ENCODE data around the gene ZNF362. TPM values are rescaled to one million over a fixed set of nuclear protein-coding genes. Genes with fewer than 3 reads are reported as not detected.
"Not testable (repeated sequence)": the region's sequence is repeated elsewhere in the genome, so short reads cannot be mapped to it uniquely, and the experiment has no call there.

ZNF362 gene
- total RNA-seq, 1 experiment from 2014 or later, result 26.9 TPM

DNA sequence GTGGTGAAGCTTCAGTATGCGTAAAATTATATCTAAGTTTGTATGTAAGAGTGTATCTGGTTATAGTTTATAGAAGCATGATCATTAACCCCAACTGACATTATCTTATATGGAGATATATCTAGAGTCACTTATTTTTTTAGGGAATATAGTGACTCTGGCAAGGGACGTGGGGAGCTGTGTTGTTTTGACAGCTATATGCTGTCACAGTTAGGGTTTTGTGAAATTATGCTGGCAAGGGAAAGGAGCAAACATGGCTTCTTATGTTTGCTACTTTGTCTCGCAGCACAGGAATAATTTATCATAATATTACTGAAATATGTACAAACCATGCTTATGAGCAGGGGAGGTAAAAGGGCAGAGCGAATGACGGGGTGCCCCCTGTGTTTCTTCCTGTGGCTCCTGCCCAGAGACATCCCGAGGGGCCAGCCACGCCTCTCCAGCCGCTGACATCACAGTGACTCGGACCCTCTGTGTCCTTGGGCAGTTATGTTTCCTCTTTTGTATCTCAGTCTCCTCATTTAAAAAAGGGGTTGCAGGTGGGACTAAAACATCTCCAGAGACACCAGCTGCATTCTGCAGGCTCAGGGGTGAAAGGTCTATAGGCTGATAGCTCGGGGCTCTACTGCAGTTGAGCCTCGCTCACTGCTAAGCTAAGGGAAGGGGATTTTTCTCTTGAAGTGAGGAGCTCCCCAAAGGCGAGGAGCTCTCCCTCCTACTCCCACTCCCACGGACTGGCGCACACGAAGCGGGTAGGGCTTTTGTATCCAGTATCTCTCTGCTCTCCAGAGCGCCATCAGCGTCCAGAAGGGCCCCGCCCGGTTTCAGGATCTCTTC is 49.7 kb downstream of the ZNF362 start:
- no peaks in the 10 kb centered on the region for H3K9me3 Mint-ChIP-seq (ENCODE audit: unreplicated experiment)
- ChIA-PET POLR2A (no interaction called here), CTCF (no interaction called here)
- BruUV-seq (replicated peaks), result no TSS peak
- H3K4me1 Mint-ChIP-seq (ENCODE audit: low read depth, unreplicated experiment), result no peaks in the 10 kb centered on the region
- H3K27ac Mint-ChIP-seq (ENCODE audit: unreplicated experiment), result no peak overlapping the region
- peaks cover 6% of the 10 kb centered on the region for H3K36me3 Mint-ChIP-seq (ENCODE audit: insufficient read depth, unreplicated experiment)
- H3K36me3 ChIP-seq (ENCODE audit: control insufficient read depth, insufficient read depth, low read length), result no peaks in the 10 kb centered on the region
- no peaks in the 10 kb centered on the region for H3K27me3 Mint-ChIP-seq (ENCODE audit: insufficient read depth, unreplicated experiment)
- no peak overlapping the region for H3K4me3 Mint-ChIP-seq (ENCODE audit: unreplicated experiment)
- TF ChIP-seq, protein P1, sequence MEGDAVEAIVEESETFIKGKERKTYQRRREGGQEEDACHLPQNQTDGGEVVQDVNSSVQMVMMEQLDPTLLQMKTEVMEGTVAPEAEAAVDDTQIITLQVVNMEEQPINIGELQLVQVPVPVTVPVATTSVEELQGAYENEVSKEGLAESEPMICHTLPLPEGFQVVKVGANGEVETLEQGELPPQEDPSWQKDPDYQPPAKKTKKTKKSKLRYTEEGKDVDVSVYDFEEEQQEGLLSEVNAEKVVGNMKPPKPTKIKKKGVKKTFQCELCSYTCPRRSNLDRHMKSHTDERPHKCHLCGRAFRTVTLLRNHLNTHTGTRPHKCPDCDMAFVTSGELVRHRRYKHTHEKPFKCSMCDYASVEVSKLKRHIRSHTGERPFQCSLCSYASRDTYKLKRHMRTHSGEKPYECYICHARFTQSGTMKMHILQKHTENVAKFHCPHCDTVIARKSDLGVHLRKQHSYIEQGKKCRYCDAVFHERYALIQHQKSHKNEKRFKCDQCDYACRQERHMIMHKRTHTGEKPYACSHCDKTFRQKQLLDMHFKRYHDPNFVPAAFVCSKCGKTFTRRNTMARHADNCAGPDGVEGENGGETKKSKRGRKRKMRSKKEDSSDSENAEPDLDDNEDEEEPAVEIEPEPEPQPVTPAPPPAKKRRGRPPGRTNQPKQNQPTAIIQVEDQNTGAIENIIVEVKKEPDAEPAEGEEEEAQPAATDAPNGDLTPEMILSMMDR (IDR thresholded peaks at IDR 0.05; ENCODE audit: insufficient read depth in 1 of 2, low read depth in 1 of 2, low read length in 1 of 2, severe bottlenecking in 1 of 2, unreplicated experiment in 1 of 2), result no peak
- intact Hi-C loops (cut with micrococcal nuclease; ENCODE audit: unreplicated experiment), result no loop called here
- no peaks in the 10 kb centered on the region for H3K9me3 ChIP-seq
- H3K4me3 ChIP-seq (ENCODE audit: low read depth, low read length), result no peak overlapping the region
- H3K4me1 ChIP-seq, result no peaks in the 10 kb centered on the region
- H3K27me3 ChIP-seq (replicated peaks; ENCODE audit: control insufficient read depth, insufficient read depth, low read length), result no peaks in the 10 kb centered on the region
- no peak for DNase-seq

DNA sequence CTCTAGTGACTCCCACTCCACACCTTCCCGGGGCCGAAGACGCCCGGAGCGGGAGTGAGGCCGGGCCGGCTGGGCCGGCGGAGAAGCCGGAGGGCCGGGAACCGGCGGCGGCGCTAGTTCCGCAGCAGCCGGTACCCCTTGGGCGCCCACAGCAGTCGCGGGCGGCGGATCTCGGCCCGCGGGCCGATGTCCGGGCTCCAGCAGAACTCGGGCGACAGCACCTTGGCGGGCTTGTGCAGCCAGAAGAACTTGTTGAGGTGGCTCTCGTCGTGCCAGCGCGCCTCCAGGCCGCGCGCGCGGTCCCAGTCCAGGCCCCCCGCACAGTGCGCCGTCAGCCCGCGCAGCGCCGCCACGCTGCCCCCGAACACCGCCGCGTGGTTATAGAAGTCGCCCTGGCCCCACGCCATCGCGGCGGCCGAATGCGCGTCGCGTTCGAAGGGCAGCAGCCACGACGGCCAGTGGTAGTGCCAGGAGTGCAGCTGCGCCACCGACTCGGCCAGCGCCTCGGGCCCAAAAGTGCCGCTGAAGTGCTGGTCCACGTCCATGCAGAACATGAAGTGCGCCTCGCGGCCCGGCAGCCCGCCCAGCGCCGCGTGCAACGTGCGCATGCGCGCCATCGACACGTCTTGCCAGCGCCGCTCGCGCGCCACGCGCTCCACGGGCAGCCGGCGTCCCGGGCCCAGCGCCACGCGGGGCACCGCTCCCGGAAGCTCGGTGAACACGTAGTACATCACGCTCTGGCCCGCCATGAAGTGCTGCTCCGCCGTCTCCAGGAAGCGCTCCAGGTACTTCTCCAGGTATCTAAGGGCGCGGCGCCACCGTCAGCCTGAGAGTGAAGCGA is 50.6 kb downstream of the ZNF362 start:
- H3K36me3 ChIP-seq (ENCODE audit: control insufficient read depth, insufficient read depth, low read length), result no peaks in the 10 kb centered on the region
- Mint-ChIP-seq H3K36me3 (ENCODE audit: insufficient read depth, unreplicated experiment) (peaks cover 6% of the 10 kb centered on the region), H3K4me1 (ENCODE audit: low read depth, unreplicated experiment) (no peaks in the 10 kb centered on the region), H3K9me3 (ENCODE audit: unreplicated experiment) (no peaks in the 10 kb centered on the region), H3K27me3 (ENCODE audit: insufficient read depth, unreplicated experiment) (no peaks in the 10 kb centered on the region), H3K4me3 (ENCODE audit: unreplicated experiment) (no peak overlapping the region), H3K27ac (ENCODE audit: unreplicated experiment) (no peak overlapping the region)
- POLR2A ChIA-PET, result no interaction called here
- H3K4me3 ChIP-seq (ENCODE audit: low read depth, low read length), result no peak overlapping the region
- intact Hi-C loops (cut with micrococcal nuclease; ENCODE audit: unreplicated experiment), result no loop called here
- H3K4me1 ChIP-seq, result no peaks in the 10 kb centered on the region
- H3K27me3 ChIP-seq (replicated peaks; ENCODE audit: control insufficient read depth, insufficient read depth, low read length), result no peaks in the 10 kb centered on the region
- no TSS peak for BruUV-seq (replicated peaks)
- no peak for DNase-seq
- CTCF ChIA-PET, result no interaction called here
- H3K9me3 ChIP-seq, result no peaks in the 10 kb centered on the region
- TF ChIP-seq, protein P1 (IDR thresholded peaks at IDR 0.05; ENCODE audit: insufficient read depth in 1 of 2, low read depth in 1 of 2, low read length in 1 of 2, severe bottlenecking in 1 of 2, unreplicated experiment in 1 of 2), result no peak

DNA sequence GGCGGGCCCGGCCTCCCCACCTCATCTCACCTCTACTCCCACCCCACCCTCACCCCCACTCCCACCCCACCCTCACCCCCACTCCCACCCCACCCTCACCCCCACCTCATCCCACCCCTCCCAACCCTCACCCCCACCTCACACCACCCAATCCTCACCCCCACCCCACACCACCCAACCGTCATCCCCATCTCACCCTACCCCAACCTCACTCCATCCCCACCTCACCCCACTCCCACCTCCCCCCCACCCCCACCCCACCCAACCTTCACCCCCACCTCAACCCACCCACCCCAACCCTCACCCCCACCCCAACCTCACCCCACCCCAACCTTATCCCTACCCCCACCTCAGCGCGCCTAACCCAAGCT is 51.2 kb downstream of the ZNF362 start:
- no TSS peak for BruUV-seq (replicated peaks)
- Histone ChIP-seq H3K36me3 (ENCODE audit: control insufficient read depth, insufficient read depth, low read length) (no peaks in the 10 kb centered on the region), H3K9me3 (no peaks in the 10 kb centered on the region), H3K4me3 (ENCODE audit: low read depth, low read length) (no peak overlapping the region), H3K27me3 (replicated peaks; ENCODE audit: control insufficient read depth, insufficient read depth, low read length) (no peaks in the 10 kb centered on the region), H3K4me1 (no peaks in the 10 kb centered on the region)
- no peak for DNase-seq
- Mint-ChIP-seq H3K27me3 (ENCODE audit: insufficient read depth, unreplicated experiment) (no peaks in the 10 kb centered on the region), H3K4me3 (ENCODE audit: unreplicated experiment) (no peak overlapping the region), H3K36me3 (ENCODE audit: insufficient read depth, unreplicated experiment) (peaks cover 2% of the 10 kb centered on the region), H3K9me3 (ENCODE audit: unreplicated experiment) (no peaks in the 10 kb centered on the region), H3K4me1 (ENCODE audit: low read depth, unreplicated experiment) (no peaks in the 10 kb centered on the region), H3K27ac (ENCODE audit: unreplicated experiment) (no peak overlapping the region)
- ChIA-PET POLR2A (no interaction called here), CTCF (no interaction called here)
- TF ChIP-seq, protein P1 (IDR thresholded peaks at IDR 0.05; ENCODE audit: insufficient read depth in 1 of 2, low read depth in 1 of 2, low read length in 1 of 2, severe bottlenecking in 1 of 2, unreplicated experiment in 1 of 2), result no peak
- intact Hi-C loops (cut with micrococcal nuclease; ENCODE audit: unreplicated experiment), result no loop called here

DNA sequence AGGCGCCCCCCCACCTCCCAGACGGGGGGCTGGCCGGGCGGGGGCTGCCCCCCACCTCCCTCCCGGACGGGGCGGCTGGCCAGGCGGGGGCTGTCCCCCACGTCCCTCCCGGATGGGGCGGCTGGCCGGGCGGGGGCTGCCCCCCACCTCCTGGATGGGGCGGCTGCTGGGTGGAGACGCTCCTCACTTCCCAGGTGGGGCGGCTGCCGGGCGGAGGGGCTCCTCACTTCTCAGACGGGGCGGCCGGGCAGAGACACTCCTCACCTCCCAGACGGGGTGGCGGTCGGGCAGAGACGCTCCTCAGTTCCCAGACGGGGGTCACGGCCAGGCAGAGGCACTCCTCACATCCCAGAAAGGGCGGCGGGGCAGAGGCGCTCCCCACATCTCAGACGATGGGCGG is 53.1 kb downstream of the ZNF362 start:
- H3K36me3 Mint-ChIP-seq (ENCODE audit: insufficient read depth, unreplicated experiment); H3K4me3 ChIP-seq (ENCODE audit: low read depth, low read length); H3K9me3 Mint-ChIP-seq (ENCODE audit: unreplicated experiment); H3K4me1 ChIP-seq; BruUV-seq (replicated peaks); H3K27ac Mint-ChIP-seq (ENCODE audit: unreplicated experiment); H3K4me3 Mint-ChIP-seq (ENCODE audit: unreplicated experiment); H3K36me3 ChIP-seq (ENCODE audit: control insufficient read depth, insufficient read depth, low read length); H3K4me1 Mint-ChIP-seq (ENCODE audit: low read depth, unreplicated experiment); POLR2A ChIA-PET; H3K27me3 Mint-ChIP-seq (ENCODE audit: insufficient read depth, unreplicated experiment); H3K9me3 ChIP-seq; CTCF ChIA-PET; DNase-seq; H3K27me3 ChIP-seq (replicated peaks; ENCODE audit: control insufficient read depth, insufficient read depth, low read length); intact Hi-C loops (cut with micrococcal nuclease; ENCODE audit: unreplicated experiment): not testable (repeated sequence)

All from Caco-2 (cell line).